SU-DHL-6 (cell line): ENCODE measurements around the gene CACNB2.

ENCODE experiments used
- CTCF ChIP-seq: fragments of 200-600 bp; sonication (generic); IDR thresholded peaks from one replicate; pipeline ENCODE4 v1.5.1; 2017; ENCODE audit warnings: antibody characterized with exemption, mild to moderate bottlenecking, low read length, moderate library complexity; ENCODE audit not compliant: insufficient read depth, poor library complexity, severe bottlenecking
- EZH2phosphoT487 ChIP-seq: fragments of 200-600 bp; sonication (generic), shearing (Covaris generic); conservative IDR thresholded peaks from 2 replicates; pipeline ENCODE4 v1.6.1; 2018; ENCODE audit warnings: mild to moderate bottlenecking, antibody characterized with exemption, low read length, moderate library complexity, mixed read lengths

- TF ChIP-seq CTCF (no peak), EZH2phosphoT487 (no peak)
Observed at GRCh38 chr10:18533896-18534295, 393.7 kb downstream of the CACNB2 start.
